Tibial nerve (tissue), 4 donors: ENCODE data around the gene PINK1. TPM values are rescaled to one million over a fixed set of nuclear protein-coding genes. Genes with fewer than 3 reads are reported as not detected.

Source experiments
- DNase-seq, 2 donors: peaks; one replicate each; pipeline ENCODE4 v3.0.0-alpha.2; 2019; ENCODE audit warnings: low spot score in 2 of 2
- H3K27ac ChIP-seq, 4 donors: fragments of 200-600 bp; sonication (generic) in 3 of 4; one replicate each; pipeline ENCODE4 v1.5.1; 2017 to 2019; ENCODE audit warnings: mild to moderate bottlenecking in 1 of 4
- H3K27me3 ChIP-seq, 2 donors: fragments of 200-600 bp; sonication (generic) in 1 of 2; one replicate each; pipeline versions ENCODE4 v1.5.1 to v1.6.0; 2017 to 2019
- H3K36me3 ChIP-seq, 3 donors: fragments of 200-600 bp; sonication (generic); one replicate each; pipeline ENCODE4 v1.5.1; 2018 to 2019
- H3K4me1 ChIP-seq, 4 donors: fragments of 200-600 bp; sonication (generic) in 3 of 4; one replicate each; pipeline ENCODE4 v1.5.1; 2017 to 2019
- H3K4me3 ChIP-seq, 4 donors: fragments of 200-600 bp; sonication (generic) in 3 of 4; one replicate each; pipeline ENCODE4 v1.5.1; 2017 to 2019; ENCODE audit warnings: mild to moderate bottlenecking in 1 of 4, moderate library complexity in 1 of 4
- H3K9me3 ChIP-seq, 4 donors: fragments of 200-600 bp; sonication (generic) in 3 of 4; one replicate each; pipeline ENCODE4 v1.5.1; 2017 to 2019
- EP300 ChIP-seq, 2 donors: sonication (generic); formaldehyde crosslinking; IDR thresholded peaks; one replicate each; pipeline ENCODE4 v1.6.1; 2017; ENCODE audit warnings: antibody characterized with exemption in 2 of 2, mild to moderate bottlenecking in 1 of 2
- POLR2A ChIP-seq, 2 donors: fragments of 450-650 bp; IDR thresholded peaks; one replicate each; pipeline ENCODE4 v1.6.1; 2017; ENCODE audit warnings: antibody characterized with exemption in 2 of 2, mild to moderate bottlenecking in 2 of 2, moderate library complexity in 2 of 2
- WGBS, 2 donors: methylation state at CpG; one replicate each; pipeline ENCODE4 v1.1.5; 2018; 5-methylcytosine and 5-hydroxymethylcytosine counted together
- total RNA-seq, 4 donors: library from RNA; depleted of rRNA; stranded (reverse); fragments of >200 nt; gene quantifications; one replicate each; pipeline ENCODE4 v1.1.0, GENCODE V29; 2016
- TF ChIP-seq, protein P1 (sequence below), 5 experiments: fragments of 200-600 bp in 3 of 5; fragments of 450-650 bp in 2 of 5; sonication (generic) in 3 of 5; IDR thresholded peaks; one replicate each; pipeline ENCODE4 v1.5.1; 2016 to 2019; ENCODE audit warnings: antibody characterized with exemption in 5 of 5, mild to moderate bottlenecking in 3 of 5, moderate library complexity in 2 of 5

Gene PINK1
- total RNA-seq, 4 donors from 2014 or later: 93.9 to 134 (median 124) TPM

DNA sequence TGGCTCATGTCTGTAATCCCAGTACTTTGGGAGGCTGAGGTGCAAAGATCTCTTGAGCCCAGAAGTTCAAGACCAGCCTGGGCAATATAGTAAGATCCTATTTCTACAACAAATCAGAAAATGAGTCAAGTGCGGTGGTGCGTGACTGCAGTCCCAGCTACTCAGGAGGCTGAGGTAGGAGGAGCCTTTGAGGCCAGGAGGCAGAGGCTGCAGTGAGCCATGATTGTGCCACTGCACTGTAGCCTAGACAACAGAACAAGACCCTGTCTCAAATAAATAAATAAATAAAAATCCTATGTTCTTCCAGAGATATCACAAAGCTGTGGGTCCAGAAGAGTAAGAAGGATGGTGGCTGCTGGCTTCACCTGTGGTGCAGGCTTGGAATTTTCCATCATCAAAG, 22.3 kb upstream of the PINK1 start:
- no peak overlapping the region for H3K27ac ChIP-seq
- H3K27me3 ChIP-seq: no peaks in the 10 kb centered on the region
- H3K4me1 ChIP-seq: peaks cover 0 to 1% (median 0%) of the 10 kb centered on the region in 4 donors
- TF ChIP-seq EP300 (IDR thresholded peaks at IDR 0.05) (no peak), POLR2A (IDR thresholded peaks at IDR 0.05) (no peak)
- TF ChIP-seq, protein P1, sequence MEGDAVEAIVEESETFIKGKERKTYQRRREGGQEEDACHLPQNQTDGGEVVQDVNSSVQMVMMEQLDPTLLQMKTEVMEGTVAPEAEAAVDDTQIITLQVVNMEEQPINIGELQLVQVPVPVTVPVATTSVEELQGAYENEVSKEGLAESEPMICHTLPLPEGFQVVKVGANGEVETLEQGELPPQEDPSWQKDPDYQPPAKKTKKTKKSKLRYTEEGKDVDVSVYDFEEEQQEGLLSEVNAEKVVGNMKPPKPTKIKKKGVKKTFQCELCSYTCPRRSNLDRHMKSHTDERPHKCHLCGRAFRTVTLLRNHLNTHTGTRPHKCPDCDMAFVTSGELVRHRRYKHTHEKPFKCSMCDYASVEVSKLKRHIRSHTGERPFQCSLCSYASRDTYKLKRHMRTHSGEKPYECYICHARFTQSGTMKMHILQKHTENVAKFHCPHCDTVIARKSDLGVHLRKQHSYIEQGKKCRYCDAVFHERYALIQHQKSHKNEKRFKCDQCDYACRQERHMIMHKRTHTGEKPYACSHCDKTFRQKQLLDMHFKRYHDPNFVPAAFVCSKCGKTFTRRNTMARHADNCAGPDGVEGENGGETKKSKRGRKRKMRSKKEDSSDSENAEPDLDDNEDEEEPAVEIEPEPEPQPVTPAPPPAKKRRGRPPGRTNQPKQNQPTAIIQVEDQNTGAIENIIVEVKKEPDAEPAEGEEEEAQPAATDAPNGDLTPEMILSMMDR (IDR thresholded peaks at IDR 0.05): no peak
- no peaks in the 10 kb centered on the region for H3K9me3 ChIP-seq
- no peak overlapping the region for H3K4me3 ChIP-seq
- 91 to 95% methylated on average over 2 of the region's 2 CpGs for WGBS, 2 donors
- no peak for DNase-seq
- no peaks in the 10 kb centered on the region for H3K36me3 ChIP-seq

DNA sequence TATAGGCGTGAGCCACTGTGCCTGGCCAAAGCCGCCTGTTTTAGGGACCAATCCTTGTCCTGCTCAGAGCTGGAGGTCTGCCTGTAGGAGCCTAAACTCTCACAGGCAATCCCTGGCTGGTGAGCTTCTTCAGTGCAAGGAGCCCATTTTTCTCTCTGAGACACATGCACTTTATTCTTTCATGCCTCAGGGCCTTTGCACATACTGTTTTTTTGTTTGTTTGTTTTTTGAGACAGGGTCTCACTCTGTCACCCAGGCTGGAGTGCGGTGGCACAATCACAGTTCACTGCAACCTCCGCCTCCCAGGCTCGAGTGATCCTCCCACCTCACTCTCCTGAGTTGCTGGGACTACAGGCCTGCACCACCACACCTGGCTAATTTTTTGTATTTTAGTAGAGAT, 21.6 kb upstream of the PINK1 start:
- Histone ChIP-seq H3K27me3 (no peaks in the 10 kb centered on the region), H3K9me3 (no peaks in the 10 kb centered on the region), H3K4me3 (no peak overlapping the region), H3K4me1 (peaks cover 0 to 7% (median 0%) of the 10 kb centered on the region in 4 donors), H3K27ac (no peak overlapping the region), H3K36me3 (no peaks in the 10 kb centered on the region)
- TF ChIP-seq EP300 (IDR thresholded peaks at IDR 0.05): no peak
- TF ChIP-seq POLR2A (IDR thresholded peaks at IDR 0.05): no peak
- TF ChIP-seq, protein P1 (IDR thresholded peaks at IDR 0.05): no peak
- DNase-seq: no peak
- 85 to 95% methylated on average over 5 of the region's 5 CpGs for WGBS, 2 donors

DNA sequence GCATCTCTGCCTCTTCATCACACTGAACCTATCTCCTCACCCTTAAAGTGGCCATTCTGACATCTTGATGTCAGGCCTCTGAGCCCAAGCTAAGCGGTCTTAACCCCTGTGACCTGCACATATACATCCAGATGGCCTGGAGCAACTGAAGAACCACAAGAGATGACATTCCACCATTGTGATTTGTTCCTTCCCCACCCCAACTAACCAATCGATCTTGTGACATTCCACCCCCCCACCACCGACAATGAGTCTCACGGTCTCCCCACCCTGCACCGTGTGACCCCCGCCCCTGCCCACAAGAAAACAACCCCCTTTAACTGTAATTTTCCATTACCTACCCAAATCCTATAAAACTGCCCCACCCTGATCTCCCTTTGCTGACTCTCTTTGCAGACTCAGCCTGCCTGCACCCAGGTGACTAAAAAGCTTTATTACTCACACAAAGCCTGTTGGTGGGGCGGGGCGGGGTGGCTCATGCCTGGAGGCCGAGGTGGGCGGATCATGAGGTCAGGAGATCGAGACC, 21.0 kb upstream of the PINK1 start:
- Histone ChIP-seq H3K27me3 (no peaks in the 10 kb centered on the region), H3K36me3 (no peaks in the 10 kb centered on the region), H3K9me3 (no peaks in the 10 kb centered on the region), H3K4me1 (peaks cover 0 to 7% (median 0%) of the 10 kb centered on the region in 4 donors), H3K27ac (no peak overlapping the region), H3K4me3 (no peak overlapping the region)
- no peak for TF ChIP-seq EP300 (IDR thresholded peaks at IDR 0.05)
- TF ChIP-seq POLR2A (IDR thresholded peaks at IDR 0.05): no peak
- TF ChIP-seq, protein P1 (IDR thresholded peaks at IDR 0.05): no peak
- WGBS, 2 donors: 63 to 66% methylated on average over 11 of the region's 11 CpGs
- no peak for DNase-seq

DNA sequence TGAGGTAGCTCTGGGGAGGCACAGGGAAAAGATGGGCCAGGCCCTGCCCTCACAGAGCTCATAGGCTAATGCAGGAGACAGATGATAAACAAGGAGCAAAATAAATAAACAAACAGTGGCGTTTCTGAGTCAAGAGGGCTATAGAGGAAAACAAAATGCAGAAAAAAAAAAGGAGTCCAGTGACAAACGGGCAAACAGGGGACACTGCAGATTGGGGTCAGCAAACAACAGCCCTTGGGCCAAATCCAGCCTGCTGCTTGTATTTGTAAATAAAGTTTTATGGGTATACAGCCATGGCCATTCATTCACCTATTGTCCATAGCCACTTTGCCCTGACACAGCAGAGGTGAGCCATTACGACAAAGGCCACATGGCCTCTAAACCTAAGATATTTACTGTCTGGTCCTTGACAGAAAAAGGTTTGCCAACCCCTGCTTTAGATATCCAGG, 19.1 kb upstream of the PINK1 start:
- no peaks in the 10 kb centered on the region for H3K36me3 ChIP-seq
- H3K4me3 ChIP-seq: no peak overlapping the region
- H3K27ac ChIP-seq: no peak overlapping the region
- TF ChIP-seq POLR2A (IDR thresholded peaks at IDR 0.05) (no peak), EP300 (IDR thresholded peaks at IDR 0.05) (no peak)
- TF ChIP-seq, protein P1 (IDR thresholded peaks at IDR 0.05): no peak
- no peak for DNase-seq
- 48 to 57% methylated on average over 3 of the region's 3 CpGs for WGBS, 2 donors
- no peaks in the 10 kb centered on the region for H3K9me3 ChIP-seq
- H3K4me1 ChIP-seq: peaks cover 0 to 7% (median 0%) of the 10 kb centered on the region in 4 donors
- H3K27me3 ChIP-seq: no peaks in the 10 kb centered on the region

DNA sequence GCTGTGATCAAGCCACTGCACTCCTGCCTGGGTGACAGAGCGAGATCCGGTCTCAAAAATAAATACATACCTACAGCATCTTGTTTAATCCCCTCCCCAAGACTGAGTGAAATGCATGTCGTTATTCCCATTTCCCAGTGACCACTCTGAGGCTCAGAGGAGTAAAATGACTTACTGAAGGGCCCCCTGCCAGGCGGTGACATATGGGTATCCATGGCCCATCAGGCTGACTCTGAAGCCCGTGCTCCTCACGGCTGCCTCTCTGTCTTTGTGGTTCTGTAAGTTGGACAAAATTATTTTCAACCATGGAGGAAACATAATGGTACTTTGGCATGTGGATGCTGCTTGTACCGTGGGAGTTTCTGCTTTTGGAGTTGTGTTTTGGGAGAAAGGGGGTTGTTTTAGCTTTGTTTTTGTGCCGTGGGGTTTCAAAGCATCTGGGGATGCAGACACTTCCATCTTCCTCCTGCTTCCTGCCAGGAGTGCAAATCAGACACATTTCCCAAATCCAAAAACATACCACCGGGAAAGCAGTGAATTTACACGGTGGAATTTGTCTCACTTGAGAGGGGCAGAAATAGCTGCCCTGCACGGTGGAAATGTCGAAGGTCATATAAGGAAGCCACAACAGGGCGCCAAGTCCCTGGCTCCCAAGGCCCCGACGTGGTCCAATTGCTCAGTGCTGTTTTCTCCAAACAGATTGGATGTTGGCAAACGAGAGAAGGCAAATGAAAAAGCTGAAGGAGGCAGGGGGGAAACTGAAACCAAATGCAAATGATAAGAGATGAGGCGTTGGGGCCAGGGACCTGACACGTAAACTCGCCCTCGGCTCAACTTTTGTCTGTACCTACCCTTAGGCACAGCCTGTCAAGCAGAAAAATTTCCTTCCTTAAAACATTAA, 17.1 kb upstream of the PINK1 start:
- Histone ChIP-seq H3K4me3 (no peak overlapping the region), H3K27ac (peak overlapping the region in 1 of 4 donors; percentile 1), H3K9me3 (no peaks in the 10 kb centered on the region), H3K27me3 (no peaks in the 10 kb centered on the region), H3K36me3 (no peaks in the 10 kb centered on the region), H3K4me1 (peaks cover 0 to 7% (median 0%) of the 10 kb centered on the region in 4 donors)
- TF ChIP-seq, protein P1 (IDR thresholded peaks at IDR 0.05): no peak
- no peak for TF ChIP-seq EP300 (IDR thresholded peaks at IDR 0.05)
- TF ChIP-seq POLR2A (IDR thresholded peaks at IDR 0.05): no peak
- DNase-seq: no peak
- 36 to 43% methylated on average over 20 of the region's 20 CpGs for WGBS, 2 donors
